Fibroblast of lung (primary cell): ENCODE results near the gene PUS7.

Experiments used
- EZH2 ChIP-seq: IDR thresholded peaks from 2 replicates; pipeline ENCODE4 v1.5.1; 2012; ENCODE audit warnings: low read length, control low read depth, mild to moderate bottlenecking; ENCODE audit errors: missing control alignments
- TF ChIP-seq, protein P1 (sequence below), 2 donors: IDR thresholded peaks in 1 of 2; conservative IDR thresholded peaks in 1 of 2; 1 replicate in 1 of 2; 2 replicates in 1 of 2; pipeline ENCODE4 v1.5.1; 2011 to 2012; ENCODE audit warnings: low read length in 2 of 2, control low read depth in 1 of 2, inconsistent platforms in 1 of 2, low read depth in 1 of 2, mild to moderate bottlenecking in 1 of 2

DNA sequence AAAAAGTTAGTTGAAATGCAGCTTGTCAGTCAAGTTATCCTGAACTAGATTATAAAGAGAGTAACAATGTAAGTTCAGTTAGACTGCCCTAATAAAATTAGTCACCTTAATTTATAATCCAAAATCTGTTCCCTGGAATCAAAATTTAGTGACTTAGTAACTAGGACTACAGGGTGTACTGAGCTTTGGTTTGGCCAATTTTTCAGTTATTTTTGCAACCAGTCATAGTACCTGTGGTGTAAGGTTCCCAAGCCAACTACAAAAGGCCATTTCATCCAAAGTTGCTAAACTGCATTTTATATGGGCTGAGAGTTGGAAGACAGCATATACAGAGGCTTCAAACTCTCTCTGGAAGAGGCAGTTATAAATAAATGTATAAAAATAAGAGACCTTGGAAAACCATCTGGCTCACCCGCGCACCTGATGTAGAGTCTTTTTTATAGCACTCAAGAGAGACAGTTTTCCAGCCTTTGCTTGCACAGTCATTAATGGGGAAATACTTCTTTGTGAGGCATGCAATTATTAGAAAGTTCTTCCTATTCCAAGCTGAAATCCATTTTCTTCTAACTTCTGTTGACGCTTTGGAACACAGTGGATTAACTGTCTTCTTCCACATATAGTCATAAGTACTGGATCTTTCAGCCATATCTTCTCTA lies 59.2 kb downstream of the PUS7 start:
- TF ChIP-seq, protein P1, sequence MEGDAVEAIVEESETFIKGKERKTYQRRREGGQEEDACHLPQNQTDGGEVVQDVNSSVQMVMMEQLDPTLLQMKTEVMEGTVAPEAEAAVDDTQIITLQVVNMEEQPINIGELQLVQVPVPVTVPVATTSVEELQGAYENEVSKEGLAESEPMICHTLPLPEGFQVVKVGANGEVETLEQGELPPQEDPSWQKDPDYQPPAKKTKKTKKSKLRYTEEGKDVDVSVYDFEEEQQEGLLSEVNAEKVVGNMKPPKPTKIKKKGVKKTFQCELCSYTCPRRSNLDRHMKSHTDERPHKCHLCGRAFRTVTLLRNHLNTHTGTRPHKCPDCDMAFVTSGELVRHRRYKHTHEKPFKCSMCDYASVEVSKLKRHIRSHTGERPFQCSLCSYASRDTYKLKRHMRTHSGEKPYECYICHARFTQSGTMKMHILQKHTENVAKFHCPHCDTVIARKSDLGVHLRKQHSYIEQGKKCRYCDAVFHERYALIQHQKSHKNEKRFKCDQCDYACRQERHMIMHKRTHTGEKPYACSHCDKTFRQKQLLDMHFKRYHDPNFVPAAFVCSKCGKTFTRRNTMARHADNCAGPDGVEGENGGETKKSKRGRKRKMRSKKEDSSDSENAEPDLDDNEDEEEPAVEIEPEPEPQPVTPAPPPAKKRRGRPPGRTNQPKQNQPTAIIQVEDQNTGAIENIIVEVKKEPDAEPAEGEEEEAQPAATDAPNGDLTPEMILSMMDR (conservative IDR thresholded peaks at IDR 0.05 in 1 of 2, IDR thresholded peaks at IDR 0.05 in 1 of 2; ENCODE audit: low read depth in 1 of 2, low read length in 2 of 2), result no peak
- TF ChIP-seq EZH2, result no peak
